Immature natural killer cell (primary cell): ENCODE data around the gene GAD2. TPM values are rescaled to one million over a fixed set of nuclear protein-coding genes. Genes with fewer than 3 reads are reported as not detected.

Experiments
- DNase-seq, 3 donors: peaks; one replicate each; pipeline ENCODE4 v3.0.0; 2022; ENCODE audit warnings: mixed read lengths in 1 of 3
- H3K27ac Mint-ChIP-seq, 6 donors: one replicate each; pipeline ENCODE4 v1.8.0; 2020; ENCODE audit warnings: mixed read lengths in 6 of 6, mild to moderate bottlenecking in 5 of 6, inconsistent platforms in 4 of 6, moderate library complexity in 3 of 6
- H3K27me3 Mint-ChIP-seq, 3 donors: one replicate each; pipeline ENCODE4 v1.8.0; 2020 to 2021; ENCODE audit warnings: low read depth in 3 of 3, mild to moderate bottlenecking in 3 of 3, mixed read lengths in 3 of 3, moderate library complexity in 3 of 3, inconsistent platforms in 1 of 3
- H3K36me3 Mint-ChIP-seq, 3 donors: one replicate each; pipeline ENCODE4 v1.8.0; 2020; ENCODE audit warnings: mixed read lengths in 3 of 3, inconsistent platforms in 2 of 3, mild to moderate bottlenecking in 2 of 3
- H3K4me1 Mint-ChIP-seq, 2 donors: one replicate each; pipeline ENCODE4 v1.8.0; 2020; ENCODE audit warnings: inconsistent platforms in 2 of 2, mild to moderate bottlenecking in 2 of 2, mixed read lengths in 2 of 2, moderate library complexity in 1 of 2
- H3K4me3 Mint-ChIP-seq, 5 donors: one replicate each; pipeline ENCODE4 v1.8.0; 2020; ENCODE audit warnings: mild to moderate bottlenecking in 5 of 5, mixed read lengths in 5 of 5, inconsistent platforms in 3 of 5, moderate library complexity in 3 of 5
- H3K9me3 Mint-ChIP-seq, 6 donors: one replicate each; pipeline ENCODE4 v1.8.0; 2020; ENCODE audit warnings: mild to moderate bottlenecking in 6 of 6, mixed read lengths in 6 of 6, inconsistent platforms in 4 of 6, moderate library complexity in 3 of 6
- polyA plus RNA-seq, 3 donors: library from polyadenylated mRNA; unstranded; fragments of 300-500 nt; fragmentation: Illumina TruSeq; gene quantifications; one replicate each; pipeline ENCODE4 v1.2.3, GENCODE V29; 2021

Gene GAD2
- polyA plus RNA-seq, 3 donors from 2014 or later: not detected

- Mint-ChIP-seq H3K4me3 (peak overlapping the region in 3 of 5 donors; percentile 13 to 40 (median 19)), H3K36me3 (peaks cover 0 to 3% (median 0%) of the 10 kb centered on the region in 3 donors), H3K9me3 (no peaks in the 10 kb centered on the region), H3K27me3 (peaks cover 28 to 41% (median 32%) of the 10 kb centered on the region in 3 donors), H3K4me1 (peaks cover 13 to 16% of the 10 kb centered on the region in 2 donors), H3K27ac (no peak overlapping the region)
- no peak for DNase-seq
Observed at GRCh38 chr10:26214551-26215395, 1.8 kb upstream of the GAD2 start.

- Mint-ChIP-seq H3K4me3 (peak overlapping the region in 4 of 5 donors; percentile 19 to 67 (median 34)), H3K27ac (no peak overlapping the region), H3K4me1 (peaks cover 13 to 16% of the 10 kb centered on the region in 2 donors), H3K9me3 (no peaks in the 10 kb centered on the region), H3K36me3 (peaks cover 0 to 3% (median 0%) of the 10 kb centered on the region in 3 donors), H3K27me3 (peaks cover 29 to 43% (median 36%) of the 10 kb centered on the region in 3 donors)
- DNase-seq: no peak
Observed at GRCh38 chr10:26215396-26215934, 1.1 kb upstream of the GAD2 start.

GRCh38 chr10:26215935-26216584 lies 514 bp upstream of the GAD2 start:
- peaks cover 0 to 3% (median under 1%) of the 10 kb centered on the region in 3 donors for H3K36me3 Mint-ChIP-seq
- H3K9me3 Mint-ChIP-seq: no peaks in the 10 kb centered on the region
- no peak overlapping the region for H3K27ac Mint-ChIP-seq
- H3K4me1 Mint-ChIP-seq: peaks cover 13 to 16% of the 10 kb centered on the region in 2 donors
- H3K27me3 Mint-ChIP-seq: peaks cover 30 to 44% (median 37%) of the 10 kb centered on the region in 3 donors
- H3K4me3 Mint-ChIP-seq: peak overlapping the region in 2 of 5 donors; percentile 33 to 67
- DNase-seq: no peak

- DNase-seq: no peak
Observed at GRCh38 chr10:26217396-26218086, 967 bp downstream of the GAD2 start.

GRCh38 chr10:26219676-26220075 lies 3.1 kb downstream of the GAD2 start:
- no peak for DNase-seq
- peaks cover 27 to 34% (median 29%) of the 10 kb centered on the region in 3 donors for H3K27me3 Mint-ChIP-seq
- no peak overlapping the region for H3K4me3 Mint-ChIP-seq
- no peaks in the 10 kb centered on the region for H3K9me3 Mint-ChIP-seq
- H3K36me3 Mint-ChIP-seq: peaks cover 0 to 3% (median 3%) of the 10 kb centered on the region in 3 donors
- no peak overlapping the region for H3K27ac Mint-ChIP-seq
- H3K4me1 Mint-ChIP-seq: peaks cover 11 to 16% of the 10 kb centered on the region in 2 donors

More at GRCh38 chr10:26217396-26218086, 967 bp downstream of the GAD2 start:
- peak overlapping the region in 1 of 5 donors; percentile 42 for H3K4me3 Mint-ChIP-seq
- peaks cover 32 to 43% (median 36%) of the 10 kb centered on the region in 3 donors for H3K27me3 Mint-ChIP-seq
- no peaks in the 10 kb centered on the region for H3K9me3 Mint-ChIP-seq
- peaks cover 13 to 16% of the 10 kb centered on the region in 2 donors for H3K4me1 Mint-ChIP-seq
- no peak overlapping the region for H3K27ac Mint-ChIP-seq
- peaks cover 0 to 3% (median 3%) of the 10 kb centered on the region in 3 donors for H3K36me3 Mint-ChIP-seq

GRCh38 chr10:26220901-26221300 lies 4.3 kb downstream of the GAD2 start:
- Mint-ChIP-seq H3K4me1 (peaks cover 6 to 8% of the 10 kb centered on the region in 2 donors), H3K4me3 (no peak overlapping the region), H3K9me3 (no peaks in the 10 kb centered on the region), H3K36me3 (peaks cover 0 to 3% (median 3%) of the 10 kb centered on the region in 3 donors), H3K27ac (no peak overlapping the region), H3K27me3 (peaks cover 24 to 27% (median 25%) of the 10 kb centered on the region in 3 donors)
- DNase-seq: no peak

- Mint-ChIP-seq H3K9me3 (no peaks in the 10 kb centered on the region), H3K27me3 (peaks cover 18 to 27% (median 25%) of the 10 kb centered on the region in 3 donors), H3K27ac (no peak overlapping the region), H3K4me1 (peaks cover 6 to 8% of the 10 kb centered on the region in 2 donors), H3K4me3 (no peak overlapping the region), H3K36me3 (peaks cover 0 to 3% (median 3%) of the 10 kb centered on the region in 3 donors)
- no peak for DNase-seq
Observed at GRCh38 chr10:26221541-26221940, 5.0 kb downstream of the GAD2 start.

GRCh38 chr10:26222563-26222962 lies 6.0 kb downstream of the GAD2 start:
- DNase-seq: no peak
- peaks cover 0 to 3% (median 3%) of the 10 kb centered on the region in 3 donors for H3K36me3 Mint-ChIP-seq
- no peak overlapping the region for H3K27ac Mint-ChIP-seq
- H3K9me3 Mint-ChIP-seq: no peaks in the 10 kb centered on the region
- no peak overlapping the region for H3K4me3 Mint-ChIP-seq
- H3K4me1 Mint-ChIP-seq: peaks cover 5 to 8% of the 10 kb centered on the region in 2 donors
- H3K27me3 Mint-ChIP-seq: peaks cover 16 to 21% (median 17%) of the 10 kb centered on the region in 3 donors

GRCh38 chr10:26225322-26225721 lies 8.7 kb downstream of the GAD2 start:
- peaks cover 0 to 3% (median 0%) of the 10 kb centered on the region in 3 donors for H3K36me3 Mint-ChIP-seq
- no peak for DNase-seq
- H3K4me3 Mint-ChIP-seq: no peak overlapping the region
- H3K4me1 Mint-ChIP-seq: no peaks in the 10 kb centered on the region
- no peak overlapping the region for H3K27ac Mint-ChIP-seq
- H3K27me3 Mint-ChIP-seq: peaks cover 6 to 10% (median 7%) of the 10 kb centered on the region in 3 donors
- no peaks in the 10 kb centered on the region for H3K9me3 Mint-ChIP-seq

GRCh38 chr10:26227786-26228185 lies 11.2 kb downstream of the GAD2 start:
- DNase-seq: no peak
- no peak overlapping the region for H3K27ac Mint-ChIP-seq
- no peak overlapping the region for H3K4me3 Mint-ChIP-seq
- H3K36me3 Mint-ChIP-seq: no peaks in the 10 kb centered on the region
- peaks cover 2 to 6% (median 5%) of the 10 kb centered on the region in 3 donors for H3K27me3 Mint-ChIP-seq
- no peaks in the 10 kb centered on the region for H3K4me1 Mint-ChIP-seq
- H3K9me3 Mint-ChIP-seq: no peaks in the 10 kb centered on the region

GRCh38 chr10:26232174-26232573 lies 15.6 kb downstream of the GAD2 start:
- no peak for DNase-seq
- Mint-ChIP-seq H3K9me3 (no peaks in the 10 kb centered on the region), H3K36me3 (no peaks in the 10 kb centered on the region), H3K27me3 (peaks cover 0 to 6% (median 4%) of the 10 kb centered on the region in 3 donors), H3K4me1 (no peaks in the 10 kb centered on the region), H3K4me3 (no peak overlapping the region), H3K27ac (no peak overlapping the region)

- no peak overlapping the region for H3K27ac Mint-ChIP-seq
- no peaks in the 10 kb centered on the region for H3K9me3 Mint-ChIP-seq
- DNase-seq: no peak
- no peaks in the 10 kb centered on the region for H3K36me3 Mint-ChIP-seq
- H3K4me1 Mint-ChIP-seq: no peaks in the 10 kb centered on the region
- peaks cover 0 to 5% (median 4%) of the 10 kb centered on the region in 3 donors for H3K27me3 Mint-ChIP-seq
- H3K4me3 Mint-ChIP-seq: no peak overlapping the region
Observed at GRCh38 chr10:26235761-26236160, 19.2 kb downstream of the GAD2 start.

GRCh38 chr10:26238378-26238777 lies 21.8 kb downstream of the GAD2 start:
- no peak overlapping the region for H3K27ac Mint-ChIP-seq
- no peaks in the 10 kb centered on the region for H3K36me3 Mint-ChIP-seq

More at GRCh38 chr10:26238378-26238777, 21.8 kb downstream of the GAD2 start:
- Mint-ChIP-seq H3K27me3 (peaks cover 0 to 9% (median 2%) of the 10 kb centered on the region in 3 donors), H3K4me3 (no peak overlapping the region), H3K4me1 (no peaks in the 10 kb centered on the region), H3K9me3 (no peaks in the 10 kb centered on the region)
- no peak for DNase-seq
